Measurements from ENCODE around the gene OR51B6.
"Not testable (repeated sequence)": the region's sequence is repeated elsewhere in the genome, so short reads cannot be mapped to it uniquely, and the experiment has no call there.

The OR51B6 gene, protein sequence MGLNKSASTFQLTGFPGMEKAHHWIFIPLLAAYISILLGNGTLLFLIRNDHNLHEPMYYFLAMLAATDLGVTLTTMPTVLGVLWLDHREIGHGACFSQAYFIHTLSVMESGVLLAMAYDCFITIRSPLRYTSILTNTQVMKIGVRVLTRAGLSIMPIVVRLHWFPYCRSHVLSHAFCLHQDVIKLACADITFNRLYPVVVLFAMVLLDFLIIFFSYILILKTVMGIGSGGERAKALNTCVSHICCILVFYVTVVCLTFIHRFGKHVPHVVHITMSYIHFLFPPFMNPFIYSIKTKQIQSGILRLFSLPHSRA

GRCh38 chr11:5351208-5351607 is at the start of gene OR51B6:
TSS of gene OR51B6 (plus strand) at chr11:5351508. CDS start at chr11:5351508, 0 bp downstream.
- no peak for DNase-seq

GRCh38 chr11:5301846-5302245 is 49.5 kb upstream of the OR51B6 start, which contains the start of gene OR51B4:
TSS of gene OR51B4 (minus strand) at chr11:5301946. CDS start at chr11:5301946, 0 bp downstream.
- DNase-seq = no peak

DNA sequence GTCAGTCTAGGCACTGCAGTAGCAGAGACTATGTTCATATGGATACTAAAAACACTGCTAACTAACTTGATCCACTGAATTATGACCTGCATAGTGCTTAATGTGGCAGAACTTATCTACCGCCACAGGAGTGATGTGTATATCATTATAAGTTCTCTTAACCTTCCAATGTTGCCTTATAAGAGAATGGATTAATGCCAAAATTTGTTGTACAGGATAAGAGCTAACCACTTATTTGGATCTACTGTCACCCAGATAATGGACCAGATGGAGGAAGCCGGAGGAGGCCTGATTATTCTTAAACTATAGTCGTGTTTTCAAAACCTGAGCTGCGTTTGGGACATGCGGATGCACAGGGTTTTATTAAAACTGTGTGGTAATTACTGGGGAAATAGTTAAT is 47.7 kb upstream of the OR51B6 start:
- DNase-seq = no peak

GRCh38 chr11:5304046-5304445 is 47.3 kb upstream of the OR51B6 start:
- no peak for DNase-seq

DNA sequence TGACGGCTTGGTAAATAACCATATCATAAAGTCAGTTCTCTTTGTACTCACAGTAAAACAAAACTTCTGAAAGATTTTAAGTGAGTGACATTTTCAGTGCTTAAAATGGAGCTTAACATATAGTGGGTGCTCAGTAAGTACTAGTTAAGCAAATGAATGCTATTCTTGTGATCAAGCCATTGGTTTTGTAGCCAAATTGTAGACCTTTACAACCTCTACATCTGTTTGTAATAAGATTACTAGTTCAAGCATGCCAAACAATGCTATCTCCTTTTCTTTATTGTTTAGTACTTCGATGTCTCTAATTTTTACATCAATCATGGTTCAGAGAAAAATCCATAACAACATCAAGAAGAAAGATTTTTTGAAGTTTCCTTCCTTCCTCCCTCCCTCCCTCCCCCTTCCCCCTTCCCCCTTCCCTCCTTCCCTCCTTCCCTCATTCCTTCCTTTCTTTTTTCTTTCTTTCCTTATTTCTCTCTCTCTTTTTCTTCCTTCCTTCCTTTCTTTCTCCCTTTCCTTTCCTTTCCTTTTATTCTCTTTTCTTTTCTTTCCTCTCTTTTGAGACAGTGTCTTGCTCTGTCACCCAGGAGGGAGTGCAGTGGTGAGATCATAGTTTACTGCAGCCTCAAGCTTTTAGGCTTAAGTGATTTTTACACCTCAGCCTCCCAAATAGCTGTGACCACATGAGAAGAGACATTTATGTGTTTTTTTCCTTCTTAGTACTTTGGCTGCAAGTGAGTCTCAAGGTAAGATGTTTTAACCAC is 43.9 kb upstream of the OR51B6 start:
- DNase-seq = no peak

DNA sequence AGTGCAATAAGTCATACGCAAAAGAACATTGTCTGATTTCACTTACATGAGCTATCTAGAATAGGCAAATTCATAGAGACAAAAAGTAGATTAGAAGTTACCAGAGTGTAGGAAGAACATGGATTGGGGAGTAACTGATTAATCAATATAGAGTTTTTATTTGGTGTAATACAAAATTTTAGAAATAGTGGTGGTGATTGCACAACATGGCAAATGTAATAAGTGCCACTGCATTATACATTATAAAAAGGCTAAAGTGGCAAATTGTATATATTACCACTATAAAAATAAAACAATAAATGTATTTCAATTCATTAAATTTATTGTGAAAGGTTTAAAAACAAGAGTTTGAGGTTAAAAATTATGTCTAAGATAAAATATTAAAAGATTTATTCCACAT is 40.9 kb upstream of the OR51B6 start:
- no peak for DNase-seq

GRCh38 chr11:5313326-5314023 is 37.8 kb upstream of the OR51B6 start:
- not testable (repeated sequence) for DNase-seq

GRCh38 chr11:5317292-5317691 is 34.0 kb upstream of the OR51B6 start:
- DNase-seq = no peak

DNA sequence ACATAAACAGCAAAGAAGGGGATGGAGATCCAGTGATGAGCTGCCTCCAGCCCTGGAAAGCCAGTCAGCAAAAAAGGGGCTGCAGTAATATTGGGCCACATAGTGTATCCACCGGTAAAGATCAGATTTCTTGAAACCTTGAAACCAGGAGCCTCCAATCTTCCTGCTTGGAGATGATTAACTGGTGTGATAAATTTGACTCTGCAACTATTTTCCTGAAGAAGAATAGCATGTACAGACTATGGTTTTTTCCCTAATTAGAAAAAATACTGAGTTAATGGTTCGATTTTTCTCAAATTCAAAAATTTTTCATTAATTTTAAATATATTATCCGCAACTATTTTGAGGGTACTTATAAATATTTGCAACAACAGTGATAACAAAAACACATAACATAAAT is 27.1 kb upstream of the OR51B6 start, which contains the start of gene OR51B2:
Gene OR51B2, minus strand, starts transcription at position 101 of the 400 bp plus-strand sequence. Its CDS starts 0 bp downstream, at position 101.
- DNase-seq = no peak

DNA sequence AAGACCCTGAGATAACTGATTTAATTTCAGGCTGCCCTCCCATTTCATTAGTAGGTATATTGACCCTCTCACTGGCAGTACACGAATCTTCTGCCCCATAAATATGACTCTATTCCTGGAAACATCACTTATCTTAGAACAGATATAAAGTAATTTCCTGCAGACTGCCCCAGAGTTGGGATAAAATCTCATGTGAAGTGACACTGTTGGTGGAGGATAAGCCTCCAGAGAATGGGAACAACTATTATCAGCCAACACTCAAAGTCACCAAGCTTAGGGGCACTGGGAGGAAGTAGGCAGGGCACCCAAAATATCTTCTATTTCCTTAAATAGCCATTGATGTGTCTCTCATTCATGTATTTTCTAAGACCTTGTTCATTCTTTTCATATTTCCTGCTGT is 16.1 kb upstream of the OR51B6 start:
- no peak for DNase-seq

DNA sequence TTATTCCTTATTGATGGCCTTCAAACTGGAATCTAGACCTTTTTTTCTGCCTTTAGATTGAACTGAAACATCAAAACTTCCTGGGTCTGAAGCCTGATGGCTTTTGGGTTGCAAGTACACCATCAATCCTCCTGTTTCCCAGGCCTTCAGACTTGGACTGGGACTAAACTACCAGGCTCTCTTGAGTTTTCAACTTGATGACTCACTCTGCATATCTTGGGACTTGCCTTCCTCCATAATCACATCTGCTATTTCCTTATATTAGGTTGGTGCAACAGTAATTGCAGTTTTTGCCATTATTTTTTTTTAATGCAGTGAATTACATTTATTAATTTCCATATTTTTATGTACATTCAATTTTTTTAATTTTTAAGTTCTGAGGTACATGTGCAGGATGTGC is 15.0 kb upstream of the OR51B6 start:
- no peak for DNase-seq

DNA sequence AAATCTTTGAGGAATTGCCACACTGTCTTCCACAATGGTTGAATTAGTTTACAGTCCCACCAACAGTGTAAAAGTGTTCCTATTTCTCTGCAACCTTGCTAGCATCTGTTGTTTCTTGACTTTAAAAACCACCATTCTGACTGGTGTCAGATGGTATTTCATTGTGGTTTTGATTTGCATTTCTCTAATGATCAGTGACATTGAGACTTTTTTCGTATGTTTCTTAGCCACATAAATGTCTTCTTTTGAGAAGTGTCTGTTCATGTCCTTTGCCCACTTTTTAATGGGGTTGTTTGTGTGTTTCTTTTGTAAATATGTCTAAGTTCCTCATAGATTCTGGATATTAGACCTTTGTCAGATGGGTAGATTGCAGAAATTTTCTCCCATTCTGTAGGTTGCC is 14.1 kb upstream of the OR51B6 start:
- not testable (repeated sequence) for DNase-seq

- no peak for DNase-seq
These were observed 11.5 kb upstream of the OR51B6 start for GRCh38 chr11:5339771-5340322.

GRCh38 chr11:5343474-5344335 is 7.6 kb upstream of the OR51B6 start, which contains the start of gene OR51B5:
TSS of gene OR51B5 (minus strand) at chr11:5343524. CDS start at chr11:5343524, 0 bp downstream.
- DNase-seq = no peak

DNA sequence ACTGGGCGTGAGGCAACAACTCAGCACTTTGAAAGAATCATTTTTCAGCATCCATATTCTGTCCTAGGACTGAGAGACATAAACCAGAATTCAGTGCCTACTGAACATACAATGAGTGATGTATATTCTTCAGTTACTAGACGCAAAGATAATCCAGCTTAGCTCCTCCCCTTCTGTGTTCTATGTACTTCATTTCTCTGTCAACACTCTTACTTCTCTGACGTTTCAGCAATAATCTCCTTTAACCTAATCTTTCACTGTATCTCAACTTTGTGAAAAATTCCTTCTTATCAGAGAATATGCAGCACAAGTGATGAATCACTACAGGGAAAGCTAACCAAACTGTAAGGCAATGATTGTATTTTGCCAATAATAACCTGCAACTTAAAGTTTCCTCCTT is 5.5 kb upstream of the OR51B6 start:
- DNase-seq = no peak

DNA sequence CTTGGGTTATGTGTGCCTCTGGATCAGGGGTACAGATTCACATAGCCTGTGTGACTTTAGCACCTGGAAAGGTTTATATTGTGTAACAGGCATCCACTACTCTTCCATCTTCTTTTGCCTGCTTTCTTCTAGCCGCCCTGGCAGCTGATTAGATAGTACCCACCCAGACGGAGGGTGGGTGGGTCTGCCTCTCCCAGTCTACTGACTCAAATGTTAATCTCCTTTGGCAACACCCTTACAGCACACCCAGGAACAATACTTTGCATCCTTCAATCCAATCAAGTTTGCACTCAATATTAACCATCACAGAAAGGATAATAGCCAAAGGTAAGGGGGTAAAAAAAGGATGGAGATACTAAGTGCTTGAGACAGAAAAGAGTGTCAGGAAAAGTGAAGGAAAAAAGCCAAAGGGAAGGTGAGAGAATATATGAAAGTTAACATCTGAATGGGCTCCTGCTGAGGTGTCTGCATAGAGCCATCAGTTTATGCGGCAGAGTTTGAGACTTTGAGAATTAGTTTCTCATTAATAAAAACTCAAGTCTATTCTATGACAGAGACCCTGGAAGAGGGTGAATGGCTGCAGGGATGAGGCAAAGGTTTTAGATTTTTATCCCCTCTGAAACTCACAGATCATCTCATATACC is 2.6 kb upstream of the OR51B6 start:
- DNase-seq = no peak

DNA sequence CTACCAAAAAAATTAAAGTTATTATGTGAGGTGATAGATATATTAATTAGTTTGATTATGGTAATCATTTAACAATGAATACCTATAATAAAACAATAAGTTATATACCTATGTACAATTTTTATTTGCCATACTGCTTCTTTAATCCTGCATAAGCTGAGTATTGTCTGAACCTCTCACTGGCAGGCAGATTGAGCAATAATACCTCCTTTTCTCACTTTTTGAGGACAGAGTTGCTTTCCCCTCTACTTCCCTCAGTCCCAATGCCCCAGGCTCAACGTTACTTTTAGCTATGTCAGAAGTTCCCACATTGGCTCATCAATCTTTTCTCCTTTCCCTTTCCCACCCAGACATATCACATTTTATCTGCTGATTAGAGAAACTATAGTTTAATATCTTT is 1.8 kb upstream of the OR51B6 start:
- DNase-seq = no peak

DNA sequence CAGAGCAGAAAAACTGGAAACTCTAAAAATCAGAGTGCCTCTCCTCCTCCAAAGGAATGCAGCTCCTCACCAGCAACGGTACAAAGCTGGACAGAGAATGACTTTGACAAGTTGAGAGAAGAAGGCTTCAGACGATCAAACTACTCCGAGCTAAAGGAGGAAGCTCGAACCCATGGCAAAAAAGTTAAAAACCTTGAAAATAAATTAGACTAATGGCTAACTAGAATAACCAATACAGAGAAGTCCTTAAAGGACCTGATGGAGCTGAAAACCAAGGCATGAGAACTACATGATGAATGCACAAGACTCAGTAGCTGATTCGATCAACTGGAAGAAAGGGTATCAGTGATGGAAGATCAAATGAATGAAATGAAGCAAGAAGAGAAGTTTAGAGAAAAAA is 4.7 kb downstream of the OR51B6 start:
- DNase-seq = not testable (repeated sequence)

- no peak for DNase-seq
These were observed 10.8 kb downstream of the OR51B6 start for GRCh38 chr11:5362017-5362625.

DNA sequence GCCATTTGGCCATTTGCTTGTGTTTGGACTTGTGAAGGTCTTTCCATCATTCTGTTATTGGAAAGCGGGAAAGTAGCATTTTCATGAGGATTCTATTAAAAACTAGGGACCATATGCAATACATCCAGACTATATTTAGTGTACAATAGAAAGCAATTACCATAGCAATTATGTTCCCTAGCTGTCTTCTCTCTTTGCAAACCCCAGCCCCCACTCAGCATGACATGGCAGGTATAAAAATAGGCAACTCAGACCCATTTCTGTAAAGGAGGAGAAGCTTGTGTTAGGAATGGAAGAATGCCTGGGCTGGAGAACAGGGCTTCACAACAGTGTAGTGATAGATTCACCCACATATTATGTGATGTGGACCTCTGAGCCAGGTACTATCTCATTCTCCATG is 12.4 kb downstream of the OR51B6 start:
- DNase-seq = no peak

- no peak for DNase-seq
These were observed 12.9 kb downstream of the OR51B6 start for GRCh38 chr11:5364214-5364613.

All from activated T-cell treated with anti-CD3 and anti-CD28 coated beads for 4 hours (primary cell).